Kidney epithelial cell (primary cell): Measurements from ENCODE around the gene HOGA1. TPM values are rescaled to one million over a fixed set of nuclear protein-coding genes. Genes with fewer than 3 reads are reported as not detected.

ENCODE experiments used
- DNase-seq: peaks from one replicate; pipeline ENCODE4 v3.0.0-alpha.2; 2010; ENCODE audit warnings: low read depth
- H3K27me3 ChIP-seq: 2 replicates; pipeline ENCODE4 v1.6.0; 2011; ENCODE audit warnings: low read length; ENCODE audit not compliant: control insufficient read depth, insufficient read depth
- H3K36me3 ChIP-seq: 2 replicates; pipeline ENCODE4 v1.5.1; 2011; ENCODE audit warnings: low read length; ENCODE audit not compliant: control insufficient read depth, insufficient read depth
- H3K4me3 ChIP-seq: 2 replicates; pipeline ENCODE4 v1.5.1; 2011; ENCODE audit warnings: low read depth, mild to moderate bottlenecking, control low read depth, low read length
- CTCF ChIP-seq: IDR thresholded peaks from 2 replicates; pipeline ENCODE4 v1.5.1; 2011; ENCODE audit warnings: mild to moderate bottlenecking, moderate library complexity, low read length, control low read depth, inconsistent platforms; ENCODE audit not compliant: insufficient read depth, poor library complexity, severe bottlenecking
- total RNA-seq: library from RNA; depleted of rRNA; stranded (reverse); fragments of >200 nt; gene quantifications from 2 replicates; pipeline ENCODE4 v1.2.3, GENCODE V29; 2015

The HOGA1 gene
- total RNA-seq, 1 donor from 2014 or later: 3.4 TPM

DNA sequence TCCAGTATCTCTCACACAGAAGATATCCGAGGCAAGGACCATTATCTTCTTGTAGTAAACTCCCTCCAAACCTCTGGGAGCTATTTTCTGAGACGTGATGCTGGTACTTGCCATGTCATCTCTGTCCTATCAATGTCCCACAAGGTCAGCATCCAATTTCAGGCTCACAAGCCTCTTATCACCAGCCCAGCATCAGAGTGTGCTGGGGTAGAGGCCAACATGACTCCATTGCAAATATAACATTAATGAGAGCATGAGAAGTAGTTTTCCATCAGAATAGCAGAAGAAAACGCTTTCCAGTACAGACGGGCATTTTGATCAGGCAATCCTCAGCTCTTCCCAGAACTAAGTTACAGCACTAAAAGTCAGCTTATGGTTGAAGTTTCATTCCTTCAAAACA, 43.5 kb downstream of the HOGA1 start:
- no peak for DNase-seq
- Histone ChIP-seq H3K4me3 (no peak overlapping the region), H3K36me3 (no peaks in the 10 kb centered on the region), H3K27me3 (no peaks in the 10 kb centered on the region)
- no peak for TF ChIP-seq CTCF

DNA sequence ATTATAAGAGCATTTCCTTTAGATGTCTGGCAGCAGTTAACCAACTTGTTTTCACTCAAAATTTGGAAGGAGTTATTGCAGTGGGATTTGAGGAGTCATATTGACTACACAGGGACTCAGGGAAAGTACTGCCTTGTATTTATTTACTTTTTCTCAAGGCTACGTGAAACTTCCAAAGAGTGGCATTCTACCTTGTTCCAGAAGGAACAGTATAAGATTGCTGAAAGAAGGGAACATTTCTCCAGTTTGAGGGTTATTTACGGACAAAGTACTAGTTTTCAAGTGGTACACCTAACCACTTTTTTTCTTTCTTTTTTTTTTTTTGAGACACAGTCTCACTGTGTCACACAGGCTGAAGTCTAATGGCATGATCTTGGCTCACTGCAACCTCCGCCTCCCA, 44.0 kb downstream of the HOGA1 start:
- H3K27me3 ChIP-seq: no peaks in the 10 kb centered on the region
- H3K4me3 ChIP-seq: no peak overlapping the region
- H3K36me3 ChIP-seq: no peaks in the 10 kb centered on the region
- TF ChIP-seq CTCF: no peak
- DNase-seq: no peak

- H3K27me3 ChIP-seq: no peaks in the 10 kb centered on the region
- TF ChIP-seq CTCF: no peak
- no peaks in the 10 kb centered on the region for H3K36me3 ChIP-seq
- DNase-seq: peak; percentile 54
- H3K4me3 ChIP-seq: no peak overlapping the region
Measured at GRCh38 chr10:97629289-97629688, 45.1 kb downstream of the HOGA1 start.

GRCh38 chr10:97631098-97631497, 46.9 kb downstream of the HOGA1 start:
- Histone ChIP-seq H3K4me3 (no peak overlapping the region), H3K36me3 (no peaks in the 10 kb centered on the region), H3K27me3 (no peaks in the 10 kb centered on the region)
- TF ChIP-seq CTCF: no peak
- no peak for DNase-seq

DNA sequence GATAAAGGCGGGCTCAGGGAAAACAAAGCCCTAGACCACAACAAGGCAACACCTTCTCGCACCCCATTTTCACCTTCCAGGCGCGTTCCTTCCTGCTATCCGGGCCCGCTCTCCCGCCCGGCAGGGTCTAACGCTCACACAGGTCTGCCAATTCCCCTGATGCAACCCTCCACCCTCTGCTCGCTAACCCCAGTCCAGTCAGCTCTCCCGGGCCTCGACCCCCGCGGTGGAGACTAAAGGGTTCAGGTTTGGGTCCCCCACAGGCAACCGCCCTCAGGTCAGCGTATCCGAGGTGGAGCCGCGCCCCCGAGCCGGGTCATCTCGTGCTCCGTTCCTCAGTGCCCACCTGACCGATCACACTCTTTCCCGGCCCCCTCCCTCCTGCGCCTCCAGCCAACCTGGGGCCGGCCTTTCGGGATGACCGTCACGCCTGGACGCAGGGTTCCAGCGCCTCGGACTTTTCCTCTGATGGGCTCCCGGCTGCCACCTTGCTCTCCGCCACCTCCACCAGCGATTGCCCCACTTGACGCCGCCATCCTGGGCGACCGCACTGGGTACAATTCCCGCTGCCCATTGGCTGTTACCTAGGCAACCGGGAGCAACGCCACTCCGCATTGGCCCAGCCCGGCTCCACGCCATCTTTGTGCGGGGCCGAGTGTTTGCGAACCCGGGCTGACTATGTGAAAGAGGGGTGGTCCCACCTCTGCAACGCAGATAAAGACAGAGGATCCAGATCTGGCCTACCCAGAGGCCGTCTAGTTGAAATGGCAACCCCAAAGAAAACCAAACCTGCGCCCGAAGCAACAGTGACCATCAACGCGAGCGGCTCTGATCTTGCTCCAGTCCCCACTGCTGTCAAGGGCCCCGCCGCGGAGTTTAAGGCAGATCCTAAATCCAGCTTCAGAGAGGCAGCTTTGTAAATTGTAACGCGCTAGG, 49.0 kb downstream of the HOGA1 start, which contains the start of gene MORN4:
MORN4 (minus strand) TSS at position 552 of the 936 bp plus-strand sequence. CDS start 13,847 bp downstream, outside the sequence.
- no peaks in the 10 kb centered on the region for H3K27me3 ChIP-seq
- peak; percentile 55 for DNase-seq
- H3K36me3 ChIP-seq: no peaks in the 10 kb centered on the region
- H3K4me3 ChIP-seq: peak within 1 kb of the TSS; percentile 73
- TF ChIP-seq CTCF: no peak
